Measurements from ENCODE around the gene MX2.

DNA sequence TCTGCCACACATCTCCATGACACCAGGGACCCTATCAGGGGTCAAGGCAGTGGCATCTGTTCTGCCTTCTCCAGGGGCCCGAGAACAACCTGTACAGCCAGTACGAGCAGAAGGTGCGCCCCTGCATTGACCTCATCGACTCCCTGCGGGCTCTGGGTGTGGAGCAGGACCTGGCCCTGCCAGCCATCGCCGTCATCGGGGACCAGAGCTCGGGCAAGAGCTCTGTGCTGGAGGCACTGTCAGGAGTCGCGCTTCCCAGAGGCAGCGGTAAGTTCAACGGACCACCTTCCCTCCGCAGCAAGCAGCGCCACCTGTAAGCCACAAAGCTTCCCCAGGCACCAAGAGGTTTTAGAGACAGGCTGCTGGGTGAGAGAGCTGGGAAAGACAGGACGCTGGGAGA, 15.9 kb downstream of the MX2 start:
- TF ChIP-seq SIX5 (IDR thresholded peaks at IDR 0.05; ENCODE audit: borderline replicate concordance in 1 of 2, insufficient read depth in 1 of 2, low read depth in 1 of 2, low read length in 2 of 2), result no peak
- TF ChIP-seq ZSCAN32 (CRISPR knock-in tag; IDR thresholded peaks at IDR 0.05), result no peak
- TF ChIP-seq E2F8 (IDR thresholded peaks at IDR 0.05; ENCODE audit: low read depth, partially characterized antibody), result no peak
- no peak for TF ChIP-seq ATF1 (CRISPR knock-in tag; IDR thresholded peaks at IDR 0.05)
- TF ChIP-seq ATF1 (tag; IDR thresholded peaks at IDR 0.05), result no peak
- no peak for TF ChIP-seq ZC3H4 (CRISPR knock-in tag; IDR thresholded peaks at IDR 0.05; ENCODE audit: borderline replicate concordance)
- no peak for TF ChIP-seq CC2D1A (IDR thresholded peaks at IDR 0.05)

All from K562 (cell line).